ENCODE data around the gene CEACAM20.

CEACAM20 gene

GRCh38 chr19:44499559-44499958, 29.9 kb downstream of the CEACAM20 start:
- H3K4me3 ChIP-seq (ENCODE audit: low read length, poor library complexity, severe bottlenecking): peak overlapping the region; percentile 90
- peak overlapping the region; percentile 82 for H3K9ac ChIP-seq (ENCODE audit: low read depth, low read length, poor library complexity, severe bottlenecking)
- H3K9me3 ChIP-seq (ENCODE audit: insufficient read depth, low read depth, low read length): peaks cover 20% of the 10 kb centered on the region
- peaks cover 16% of the 10 kb centered on the region for H4K20me1 ChIP-seq (ENCODE audit: insufficient read depth, low read length, poor library complexity, severe bottlenecking)
- H3K4me1 ChIP-seq (ENCODE audit: insufficient read depth, low read length, poor library complexity, severe bottlenecking): peaks cover 24% of the 10 kb centered on the region
- peak; percentile 37 for TF ChIP-seq CTCF (conservative IDR thresholded peaks at IDR 0.05; ENCODE audit: low read length)
- no peak for TF ChIP-seq EZH2phosphoT487 (IDR thresholded peaks at IDR 0.05; ENCODE audit: borderline replicate concordance)
- peaks cover 7% of the 10 kb centered on the region for H3K27me3 ChIP-seq (ENCODE audit: insufficient read depth, low read length, poor library complexity, severe bottlenecking)
- H3K9me2 ChIP-seq (replicated peaks; ENCODE audit: low read depth, low read length): no peaks in the 10 kb centered on the region
- H2AFZ ChIP-seq (ENCODE audit: low read length): peak overlapping the region; percentile 98
- peaks cover 19% of the 10 kb centered on the region; the same call in 1 of the 2 replicates for H3K36me3 ChIP-seq (ENCODE audit: insufficient read depth, low read length)
- no peaks in the 10 kb centered on the region for H3F3A ChIP-seq (ENCODE audit: low read depth)
- peak overlapping the region; percentile 89 for H3K4me2 ChIP-seq (ENCODE audit: low read depth, low read length, poor library complexity, severe bottlenecking)
- H3K79me2 ChIP-seq (ENCODE audit: insufficient read depth, low read length): peaks cover 53% of the 10 kb centered on the region

GRCh38 chr19:44498988-44499387, 30.5 kb downstream of the CEACAM20 start:
- no peak for TF ChIP-seq EZH2phosphoT487 (IDR thresholded peaks at IDR 0.05; ENCODE audit: borderline replicate concordance)
- TF ChIP-seq CTCF (conservative IDR thresholded peaks at IDR 0.05; ENCODE audit: low read length): no peak
- no peaks in the 10 kb centered on the region for H3K9me2 ChIP-seq (replicated peaks; ENCODE audit: low read depth, low read length)
- H3K4me2 ChIP-seq (ENCODE audit: low read depth, low read length, poor library complexity, severe bottlenecking): peak overlapping the region; percentile 89
- peaks cover 20% of the 10 kb centered on the region for H3K9me3 ChIP-seq (ENCODE audit: insufficient read depth, low read depth, low read length)
- H3K4me1 ChIP-seq (ENCODE audit: insufficient read depth, low read length, poor library complexity, severe bottlenecking): peaks cover 24% of the 10 kb centered on the region
- peaks cover 2% of the 10 kb centered on the region for H3K27me3 ChIP-seq (ENCODE audit: insufficient read depth, low read length, poor library complexity, severe bottlenecking)
- H3F3A ChIP-seq (ENCODE audit: low read depth): no peaks in the 10 kb centered on the region
- H2AFZ ChIP-seq (ENCODE audit: low read length): no peak overlapping the region
- H3K36me3 ChIP-seq (ENCODE audit: insufficient read depth, low read length): peaks cover 24% of the 10 kb centered on the region; the same call in 1 of the 2 replicates
- H4K20me1 ChIP-seq (ENCODE audit: insufficient read depth, low read length, poor library complexity, severe bottlenecking): peaks cover 16% of the 10 kb centered on the region
- peaks cover 59% of the 10 kb centered on the region for H3K79me2 ChIP-seq (ENCODE audit: insufficient read depth, low read length)
- peak overlapping the region; percentile 90 for H3K4me3 ChIP-seq (ENCODE audit: low read length, poor library complexity, severe bottlenecking)
- peak overlapping the region; percentile 82 for H3K9ac ChIP-seq (ENCODE audit: low read depth, low read length, poor library complexity, severe bottlenecking)

GRCh38 chr19:44496711-44497110, 32.8 kb downstream of the CEACAM20 start:
- H3K9ac ChIP-seq (ENCODE audit: low read depth, low read length, poor library complexity, severe bottlenecking): no peak overlapping the region
- H3K4me3 ChIP-seq (ENCODE audit: low read length, poor library complexity, severe bottlenecking): peak overlapping the region; percentile 90
- H2AFZ ChIP-seq (ENCODE audit: low read length): no peak overlapping the region
- H3K27me3 ChIP-seq (ENCODE audit: insufficient read depth, low read length, poor library complexity, severe bottlenecking): no peaks in the 10 kb centered on the region
- H3K4me1 ChIP-seq (ENCODE audit: insufficient read depth, low read length, poor library complexity, severe bottlenecking): peaks cover 24% of the 10 kb centered on the region
- no peaks in the 10 kb centered on the region for H3F3A ChIP-seq (ENCODE audit: low read depth)
- H3K4me2 ChIP-seq (ENCODE audit: low read depth, low read length, poor library complexity, severe bottlenecking): peak overlapping the region; percentile 89
- TF ChIP-seq EZH2phosphoT487 (IDR thresholded peaks at IDR 0.05; ENCODE audit: borderline replicate concordance) (no peak), CTCF (conservative IDR thresholded peaks at IDR 0.05; ENCODE audit: low read length) (no peak)
- H3K9me2 ChIP-seq (replicated peaks; ENCODE audit: low read depth, low read length): no peaks in the 10 kb centered on the region
- H3K79me2 ChIP-seq (ENCODE audit: insufficient read depth, low read length): peaks cover 69% of the 10 kb centered on the region
- peaks cover 41% of the 10 kb centered on the region for H3K9me3 ChIP-seq (ENCODE audit: insufficient read depth, low read depth, low read length)
- H4K20me1 ChIP-seq (ENCODE audit: insufficient read depth, low read length, poor library complexity, severe bottlenecking): peaks cover 16% of the 10 kb centered on the region
- peaks cover 47% of the 10 kb centered on the region; the same call in 1 of the 2 replicates for H3K36me3 ChIP-seq (ENCODE audit: insufficient read depth, low read length)
